Right lobe of liver (tissue), 4 donors: ENCODE results near the gene KIF4A.

Experiments used
- CTCF ChIP-seq, 4 donors: fragments of 200-600 bp in 3 of 4; fragments of 450-650 bp in 1 of 4; IDR thresholded peaks; one replicate each; pipeline versions ENCODE4 v1.5.1 to v1.8.0; 2016 to 2022; ENCODE audit warnings: antibody characterized with exemption in 4 of 4, mild to moderate bottlenecking in 2 of 4
- POLR2A ChIP-seq: fragments of 450-650 bp; IDR thresholded peaks from one replicate; pipeline ENCODE4 v1.6.1; 2017; ENCODE audit warnings: antibody characterized with exemption, mild to moderate bottlenecking
- donor health status: DM: no; HTN: no; CAD: no.
- donor health status: DM: no; HTN: no; CAD: no.
- donor health status: DM: no; HTN: yes; CAD: no.

- no peak for TF ChIP-seq CTCF (IDR thresholded peaks at IDR 0.05)
- no peak for TF ChIP-seq POLR2A
Measured at GRCh38 chrX:70353514-70353913, 63.6 kb downstream of the KIF4A start.
